Activated CD8-positive, alpha-beta memory T cell treated with anti-CD3 and anti-CD28 coated beads, Interleukin-2, amount 50 U/mL, for 48 hours (primary cell): ENCODE measurements around the gene C5orf15.
A peak's percentile ranks its signal among the peaks of the same experiment; 100 is the strongest.
"Not testable (repeated sequence)": the region's sequence is repeated elsewhere in the genome, so short reads cannot be mapped to it uniquely, and the experiment has no call there.

ENCODE experiments used
- DNase-seq: peaks from one replicate; pipeline ENCODE4 v3.0.0-alpha.2; 2020

C5orf15 gene

GRCh38 chr5:133959643-133960042, 8.8 kb downstream of the C5orf15 start:
- no peak for DNase-seq

GRCh38 chr5:133957591-133957990, 10.8 kb downstream of the C5orf15 start:
- no peak for DNase-seq

- DNase-seq: no peak
Measured at GRCh38 chr5:133957080-133957479, 11.3 kb downstream of the C5orf15 start.

- DNase-seq: not testable (repeated sequence)
Measured at GRCh38 chr5:133956196-133956595, 12.2 kb downstream of the C5orf15 start.

- no peak for DNase-seq
Measured at GRCh38 chr5:133953568-133954145, 14.8 kb downstream of the C5orf15 start.

- DNase-seq: no peak
Measured at GRCh38 chr5:133952729-133953567, 15.5 kb downstream of the C5orf15 start.

GRCh38 chr5:133950821-133951612, 17.4 kb downstream of the C5orf15 start:
- no peak for DNase-seq

GRCh38 chr5:133948721-133949120, 19.7 kb downstream of the C5orf15 start:
- DNase-seq: no peak

GRCh38 chr5:133947431-133947841, 21.0 kb downstream of the C5orf15 start:
- no peak for DNase-seq

GRCh38 chr5:133945568-133945967, 22.9 kb downstream of the C5orf15 start:
- DNase-seq: no peak

- peak; percentile 71 for DNase-seq
Measured at GRCh38 chr5:133944263-133945185, 23.9 kb downstream of the C5orf15 start.

- no peak for DNase-seq
Measured at GRCh38 chr5:133943475-133943817, 25.0 kb downstream of the C5orf15 start.

- no peak for DNase-seq
Measured at GRCh38 chr5:133942614-133943474, 25.6 kb downstream of the C5orf15 start.

GRCh38 chr5:133941456-133942196, 26.8 kb downstream of the C5orf15 start:
- peak; percentile 35 for DNase-seq

- no peak for DNase-seq
Measured at GRCh38 chr5:133939668-133940067, 28.8 kb downstream of the C5orf15 start.

GRCh38 chr5:133938929-133939328, 29.5 kb downstream of the C5orf15 start:
- peak; percentile 8 for DNase-seq

GRCh38 chr5:133938039-133938821, 30.2 kb downstream of the C5orf15 start:
- DNase-seq: peak; percentile 26

- peak; percentile 26 for DNase-seq
Measured at GRCh38 chr5:133937628-133938027, 30.8 kb downstream of the C5orf15 start.

GRCh38 chr5:133936651-133937015, 31.8 kb downstream of the C5orf15 start:
- no peak for DNase-seq
